ENCODE data around the gene ACAP1.
A peak's percentile ranks its signal among the peaks of the same experiment; 100 is the strongest.

Gene ACAP1, protein sequence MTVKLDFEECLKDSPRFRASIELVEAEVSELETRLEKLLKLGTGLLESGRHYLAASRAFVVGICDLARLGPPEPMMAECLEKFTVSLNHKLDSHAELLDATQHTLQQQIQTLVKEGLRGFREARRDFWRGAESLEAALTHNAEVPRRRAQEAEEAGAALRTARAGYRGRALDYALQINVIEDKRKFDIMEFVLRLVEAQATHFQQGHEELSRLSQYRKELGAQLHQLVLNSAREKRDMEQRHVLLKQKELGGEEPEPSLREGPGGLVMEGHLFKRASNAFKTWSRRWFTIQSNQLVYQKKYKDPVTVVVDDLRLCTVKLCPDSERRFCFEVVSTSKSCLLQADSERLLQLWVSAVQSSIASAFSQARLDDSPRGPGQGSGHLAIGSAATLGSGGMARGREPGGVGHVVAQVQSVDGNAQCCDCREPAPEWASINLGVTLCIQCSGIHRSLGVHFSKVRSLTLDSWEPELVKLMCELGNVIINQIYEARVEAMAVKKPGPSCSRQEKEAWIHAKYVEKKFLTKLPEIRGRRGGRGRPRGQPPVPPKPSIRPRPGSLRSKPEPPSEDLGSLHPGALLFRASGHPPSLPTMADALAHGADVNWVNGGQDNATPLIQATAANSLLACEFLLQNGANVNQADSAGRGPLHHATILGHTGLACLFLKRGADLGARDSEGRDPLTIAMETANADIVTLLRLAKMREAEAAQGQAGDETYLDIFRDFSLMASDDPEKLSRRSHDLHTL
- 438 reads per million, percentile 97 among the genes with 10 or more reads in this experiment for total RNA-seq

DNA sequence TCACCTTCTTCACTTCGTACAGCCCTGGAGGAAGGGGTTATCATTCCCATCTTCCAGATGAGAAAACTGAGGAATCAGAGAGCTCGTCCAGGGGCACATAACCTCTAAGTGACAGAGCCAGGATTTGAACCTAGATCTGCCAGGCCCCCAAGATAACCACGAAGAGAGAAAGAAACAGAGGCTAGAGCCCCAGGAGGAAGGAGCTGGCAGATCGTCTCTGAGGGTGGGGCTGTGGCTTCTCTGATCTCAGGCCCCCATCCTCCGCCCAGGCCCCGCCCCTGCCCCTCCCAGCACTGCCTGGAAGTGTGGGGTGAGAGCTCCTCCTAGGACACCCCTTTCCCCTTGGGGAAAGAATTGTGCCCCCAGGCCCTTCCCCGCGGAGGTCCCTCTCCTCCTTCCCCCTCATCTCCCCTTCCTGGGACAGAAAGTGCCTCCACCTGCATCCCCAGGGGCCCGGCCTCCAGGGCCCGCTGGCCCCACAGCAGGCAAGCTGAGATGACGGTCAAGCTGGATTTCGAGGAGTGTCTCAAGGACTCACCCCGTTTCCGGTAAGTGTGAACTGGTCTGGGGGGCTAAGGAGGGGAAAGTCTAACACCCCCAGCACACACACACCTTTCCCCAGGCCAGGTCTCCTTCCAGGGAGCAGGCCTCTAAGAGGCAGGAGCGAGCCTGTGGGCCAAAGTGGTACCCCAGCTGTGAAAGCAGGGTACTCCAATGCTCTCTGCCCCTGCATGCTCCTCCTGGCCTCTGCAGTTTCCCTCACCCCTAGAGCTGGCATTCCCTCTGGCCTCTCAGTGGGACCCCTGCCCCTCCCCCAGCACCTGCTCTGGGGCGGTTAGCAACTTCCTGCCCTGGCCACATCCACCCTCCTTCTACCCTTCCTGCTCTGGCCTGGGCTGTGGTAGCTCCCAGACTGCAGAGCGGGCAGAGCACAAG is at the start of gene ACAP1:
Gene ACAP1 (plus strand): TSS at position 290 of the 936 bp plus-strand sequence. CDS start 206 bp downstream, at position 496.
- DNase-seq = peak; percentile 77

DNA sequence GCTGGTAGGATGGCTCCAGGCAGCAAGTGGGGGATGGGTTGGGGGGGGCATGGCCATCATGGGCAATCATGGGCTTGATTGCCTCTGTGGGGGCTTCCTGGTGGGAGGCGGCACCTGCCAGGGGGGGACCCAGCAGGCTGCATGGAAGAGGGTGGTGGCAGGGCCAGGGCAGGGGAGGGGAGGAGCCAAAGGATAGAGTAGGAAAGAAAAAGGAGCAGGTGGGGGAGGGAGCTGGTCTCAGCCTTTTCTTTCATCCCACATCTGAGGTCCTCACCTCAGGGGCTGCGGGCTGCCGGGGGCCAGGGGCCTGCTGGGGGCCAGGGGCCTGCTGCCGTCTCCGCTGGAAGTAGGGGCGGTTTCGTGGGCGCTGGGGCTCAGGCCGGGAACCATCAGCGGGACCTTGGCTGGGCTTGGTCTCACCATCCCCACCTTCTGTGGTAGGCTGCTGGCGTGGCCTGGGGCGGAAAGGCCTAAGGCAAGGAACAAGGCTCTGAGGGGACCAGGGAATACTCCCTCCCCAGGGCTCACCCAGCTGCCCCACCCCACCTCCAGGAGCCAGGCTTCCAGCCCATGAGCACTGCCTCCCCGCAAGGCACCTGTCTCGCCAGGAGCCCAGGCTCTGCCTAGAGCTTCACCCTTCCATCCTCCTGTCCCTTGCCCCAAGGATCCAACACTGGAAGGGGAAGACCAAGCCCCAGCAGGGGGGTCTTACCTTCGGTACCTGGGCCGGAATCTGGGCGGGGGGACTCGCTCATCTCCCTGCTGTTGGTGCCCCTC is 46.9 kb upstream of the ACAP1 start:
- DNase-seq = no peak

DNA sequence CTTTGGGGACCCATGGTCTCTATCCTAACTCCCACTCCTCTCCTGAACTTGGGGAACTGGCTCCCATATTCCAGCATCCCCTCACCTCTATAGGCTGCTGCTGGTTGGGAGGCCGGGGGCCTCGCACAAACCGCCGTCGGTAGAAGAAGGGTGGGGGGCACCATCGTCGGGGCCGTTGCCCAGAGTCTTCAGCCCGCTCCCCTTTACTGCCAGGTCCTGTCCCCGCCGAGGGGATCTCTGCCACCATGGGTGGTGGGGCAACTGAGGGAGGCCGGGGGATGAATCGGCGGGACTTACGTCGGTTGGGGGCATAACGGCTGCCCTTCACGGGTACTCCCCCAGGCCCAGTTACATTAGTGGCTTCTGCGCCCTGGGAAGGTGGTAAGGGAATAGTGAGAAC is 46.2 kb upstream of the ACAP1 start:
- no peak for DNase-seq

DNA sequence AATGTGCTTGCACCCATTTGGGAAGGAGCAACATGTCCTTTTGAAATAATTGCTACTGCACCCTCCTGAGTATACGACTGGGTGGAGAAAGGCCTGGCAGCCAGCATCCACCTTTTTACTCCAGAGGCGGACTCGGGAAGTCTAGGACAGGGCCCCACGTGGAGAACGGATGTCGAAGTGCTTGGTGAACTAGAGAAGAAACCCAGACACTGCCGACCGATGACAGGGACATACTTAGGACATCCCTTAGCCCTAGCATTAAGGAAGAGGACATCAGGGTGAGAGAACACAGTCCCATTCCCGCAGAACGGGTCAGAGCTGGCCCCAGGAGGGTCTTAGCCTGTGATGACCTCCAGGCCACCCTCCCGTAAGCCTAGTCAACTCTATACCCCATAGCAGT is 45.6 kb upstream of the ACAP1 start:
- DNase-seq = no peak

DNA sequence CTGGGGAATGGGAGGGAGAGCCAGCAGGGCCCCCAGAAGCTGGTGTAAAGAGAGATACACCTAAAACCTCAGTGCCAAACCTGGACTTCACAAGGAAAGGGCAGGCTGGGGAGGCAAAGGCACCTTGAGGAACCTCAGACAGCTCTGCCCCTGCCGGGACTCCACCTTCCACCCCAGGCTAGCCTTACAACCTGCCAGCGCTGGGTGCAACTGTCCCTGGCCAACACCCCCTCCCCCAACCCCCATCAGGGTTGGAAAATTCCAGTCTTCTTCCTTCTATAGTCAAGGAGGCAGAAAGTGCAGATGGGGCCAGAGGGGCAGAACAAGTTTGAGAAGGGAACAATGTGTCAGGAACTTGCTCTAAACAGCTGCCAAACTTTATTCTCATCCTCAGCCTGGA is 44.1 kb upstream of the ACAP1 start:
- no peak for DNase-seq

DNA sequence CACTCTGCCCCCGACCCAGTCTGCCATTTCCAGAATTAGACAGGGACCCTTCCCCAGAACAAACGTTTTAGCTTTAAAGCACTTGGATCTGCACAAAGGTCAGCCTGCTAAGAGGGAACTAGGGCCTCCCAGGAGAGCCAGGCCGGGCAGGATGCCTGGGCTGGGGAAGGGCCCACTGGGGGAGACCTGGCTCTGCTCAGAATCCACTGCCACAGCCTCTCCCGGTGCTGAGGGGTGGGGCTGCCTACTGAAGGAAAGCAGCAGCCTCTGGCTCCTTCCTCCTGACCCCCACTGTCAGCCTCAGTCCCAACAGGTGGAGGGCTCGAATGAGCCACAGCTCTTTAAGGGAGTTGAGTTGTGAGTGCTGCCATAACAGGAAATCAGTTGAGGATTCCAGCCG is 43.6 kb upstream of the ACAP1 start:
- DNase-seq = no peak

DNA sequence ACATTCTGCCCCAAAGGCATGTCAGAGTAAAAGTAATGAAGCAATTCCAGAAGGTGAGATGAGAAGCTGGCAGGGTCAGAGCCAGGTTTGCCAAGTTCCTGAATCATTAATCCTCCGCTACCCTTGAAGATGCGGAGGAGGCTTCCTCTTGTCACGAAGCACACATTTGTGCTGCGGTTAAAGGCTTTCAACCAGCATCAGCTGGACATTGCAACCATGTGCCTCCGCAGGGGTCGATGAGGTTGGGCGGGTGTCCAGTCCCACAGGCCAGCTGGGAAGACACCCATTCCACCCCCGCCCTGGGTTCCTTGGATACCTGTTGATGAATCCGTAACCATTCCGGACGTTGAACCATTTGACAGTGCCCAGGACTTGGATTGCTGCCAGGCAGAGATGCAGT is 43.2 kb upstream of the ACAP1 start:
- no peak for DNase-seq

DNA sequence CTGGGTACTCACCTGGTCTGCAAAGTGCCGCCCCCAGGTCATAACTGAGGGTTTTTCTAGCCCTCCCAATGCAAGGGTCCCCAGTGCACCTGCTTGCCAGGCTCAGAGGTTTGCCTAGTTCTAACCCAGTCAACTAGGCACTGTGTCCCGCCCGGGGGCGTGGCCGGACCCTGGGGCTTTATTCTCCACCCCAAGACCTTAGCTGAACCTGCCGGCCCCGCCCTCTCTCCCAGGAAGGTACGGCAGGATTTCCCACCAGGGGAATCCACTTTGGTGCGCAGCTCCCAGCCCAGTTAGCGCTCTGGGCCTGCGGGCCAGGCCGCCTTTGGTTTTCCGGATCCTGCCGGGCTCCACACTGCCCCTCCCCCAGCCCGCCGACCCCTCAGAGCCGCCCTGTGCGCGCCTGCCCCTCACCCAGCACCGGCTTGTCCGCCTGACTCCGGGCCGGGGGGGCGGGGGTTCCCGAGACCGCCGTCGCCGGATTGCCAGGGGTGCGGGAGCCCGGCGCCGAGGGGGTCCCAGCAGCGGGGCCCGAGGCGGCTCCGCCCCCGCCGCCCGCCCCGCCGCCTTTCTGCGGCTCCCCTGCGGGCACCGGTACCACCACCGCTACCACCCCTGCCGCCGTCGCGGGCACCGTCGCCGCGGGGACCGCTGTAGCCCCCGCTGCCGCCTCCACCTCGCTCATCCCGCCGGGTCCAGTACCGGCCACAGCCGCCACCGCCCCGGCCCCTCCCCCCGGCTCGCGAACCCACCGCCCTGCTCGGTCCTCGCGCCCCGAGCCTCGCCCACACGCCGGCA is 42.3 kb upstream of the ACAP1 start:
- no peak for DNase-seq

DNA sequence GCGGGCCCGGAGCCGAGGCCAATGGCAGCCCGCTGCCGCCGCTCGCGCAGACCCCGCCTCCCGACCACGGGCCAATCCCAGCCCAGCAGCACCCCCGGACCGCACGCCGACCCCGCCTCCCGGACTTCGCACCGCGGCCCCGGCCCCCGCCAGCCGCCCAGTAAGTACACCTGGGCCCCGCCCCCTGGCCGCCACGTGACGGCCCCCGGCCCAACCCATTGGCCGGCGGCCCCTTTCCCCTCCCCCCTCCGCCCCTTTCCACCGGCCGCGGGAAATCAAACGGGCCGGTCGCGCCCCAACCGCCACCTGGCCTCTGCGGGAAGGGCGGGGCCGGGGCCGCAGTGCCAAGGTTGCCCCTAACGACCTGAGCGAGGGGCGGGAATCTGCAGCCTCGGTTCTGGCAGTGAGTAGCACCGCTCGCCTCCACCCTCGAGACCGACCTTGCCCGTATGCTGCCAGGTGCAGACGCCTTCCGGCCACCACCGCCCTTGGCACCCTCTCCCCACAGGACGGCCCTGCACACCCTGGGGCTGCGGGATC is 41.6 kb upstream of the ACAP1 start, which contains the start of gene YBX2:
Gene YBX2 (minus strand): TSS at position 26 of the 540 bp plus-strand sequence. CDS start 139 bp downstream, outside the sequence.
- DNase-seq = peak; percentile 65

DNA sequence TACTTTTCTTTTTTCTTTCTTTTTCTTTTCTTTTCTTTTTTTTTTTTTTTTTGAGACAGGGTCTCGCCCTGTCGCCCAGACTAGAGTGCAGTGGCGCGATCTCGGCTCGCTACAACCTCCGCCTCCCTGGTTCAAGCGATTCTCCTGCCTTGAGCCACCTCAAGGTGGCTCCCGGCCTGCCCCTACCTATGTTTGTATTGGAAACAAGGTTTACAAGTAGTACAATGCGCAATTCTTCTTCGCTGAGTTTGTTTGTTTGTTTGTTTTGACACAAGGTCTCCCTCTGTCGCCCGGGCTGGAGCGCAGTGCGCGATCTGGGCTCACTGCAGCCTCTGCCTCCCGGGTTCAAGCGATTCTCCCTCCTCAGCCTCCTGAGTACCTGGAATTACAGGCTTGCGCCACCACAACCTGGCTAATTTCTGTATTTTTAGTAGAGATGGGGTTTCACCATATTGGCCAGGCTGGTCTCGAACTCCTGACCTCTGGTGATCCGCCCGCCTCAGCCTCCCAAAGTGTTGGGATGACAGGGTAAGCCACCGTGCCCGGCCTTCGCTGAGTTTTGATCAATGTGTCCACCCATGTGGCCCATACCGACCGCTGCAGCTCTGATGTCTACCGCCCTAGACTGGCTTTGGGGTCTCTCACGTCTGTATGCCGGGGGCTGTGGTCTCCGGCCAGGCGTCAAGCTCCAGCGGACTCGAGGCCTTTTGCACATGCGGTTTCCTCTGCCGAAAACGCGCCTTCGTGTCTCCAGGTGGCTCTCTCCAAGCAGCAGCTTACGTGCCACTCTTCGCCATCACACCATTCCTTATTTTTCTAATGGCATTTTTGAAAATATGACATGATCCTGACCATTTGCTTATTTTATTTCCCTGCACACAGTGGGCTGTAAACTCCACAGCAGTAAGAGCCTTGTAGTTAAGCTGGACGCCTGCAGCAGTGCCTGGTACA is 40.8 kb upstream of the ACAP1 start:
- DNase-seq = no peak

DNA sequence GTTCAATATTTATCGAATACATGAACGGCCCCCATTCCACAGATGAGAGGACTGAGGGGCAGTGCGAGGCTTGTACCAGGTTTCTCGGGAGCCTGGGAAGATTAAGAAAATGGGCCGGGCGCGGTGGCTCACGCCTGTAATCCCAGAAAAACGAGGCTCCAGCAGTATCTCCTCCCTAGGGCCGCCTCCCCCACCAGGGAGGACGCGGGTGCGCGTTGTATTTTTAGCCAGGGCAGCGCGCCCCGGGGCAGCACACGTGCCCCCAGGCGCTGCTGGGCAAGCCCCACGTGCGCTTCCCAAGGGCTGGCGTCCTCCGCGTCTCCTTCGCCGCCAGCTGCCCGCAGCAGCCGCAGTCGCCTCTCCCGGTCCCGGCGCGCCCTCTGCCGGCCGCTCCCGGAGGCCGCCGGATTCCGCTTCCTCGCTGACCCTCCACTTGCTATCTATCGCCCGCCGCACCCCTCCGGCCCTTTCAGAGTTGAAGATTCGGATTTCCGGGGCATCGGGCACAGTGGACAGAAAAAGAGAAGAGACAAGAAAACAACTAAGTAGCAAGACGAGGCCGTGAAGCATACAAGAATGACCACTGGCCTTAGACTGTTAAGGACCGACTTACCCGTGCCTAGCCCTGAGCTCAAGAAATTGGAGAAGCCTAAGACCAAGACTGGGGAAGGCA is 40.0 kb upstream of the ACAP1 start:
- DNase-seq = peak; percentile 61

DNA sequence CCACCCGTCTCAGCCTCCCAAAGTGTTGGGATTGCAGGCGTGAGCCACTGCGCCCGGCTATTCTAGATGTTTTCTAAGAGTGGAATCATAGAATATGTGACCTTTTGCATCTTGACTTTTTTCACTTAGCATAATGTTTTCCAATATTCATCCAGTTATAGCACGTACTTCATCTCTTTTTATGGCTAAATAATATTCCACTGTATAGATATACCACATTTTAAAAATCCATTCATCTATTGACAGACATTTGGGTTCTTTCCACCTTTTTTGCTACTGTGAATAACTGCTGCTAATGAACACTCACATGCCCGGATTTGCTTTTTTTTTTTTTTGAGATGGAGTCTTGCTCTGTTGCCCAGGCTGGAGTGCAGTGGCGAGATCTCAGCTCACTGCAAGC is 32.1 kb upstream of the ACAP1 start:
- DNase-seq = no peak

DNA sequence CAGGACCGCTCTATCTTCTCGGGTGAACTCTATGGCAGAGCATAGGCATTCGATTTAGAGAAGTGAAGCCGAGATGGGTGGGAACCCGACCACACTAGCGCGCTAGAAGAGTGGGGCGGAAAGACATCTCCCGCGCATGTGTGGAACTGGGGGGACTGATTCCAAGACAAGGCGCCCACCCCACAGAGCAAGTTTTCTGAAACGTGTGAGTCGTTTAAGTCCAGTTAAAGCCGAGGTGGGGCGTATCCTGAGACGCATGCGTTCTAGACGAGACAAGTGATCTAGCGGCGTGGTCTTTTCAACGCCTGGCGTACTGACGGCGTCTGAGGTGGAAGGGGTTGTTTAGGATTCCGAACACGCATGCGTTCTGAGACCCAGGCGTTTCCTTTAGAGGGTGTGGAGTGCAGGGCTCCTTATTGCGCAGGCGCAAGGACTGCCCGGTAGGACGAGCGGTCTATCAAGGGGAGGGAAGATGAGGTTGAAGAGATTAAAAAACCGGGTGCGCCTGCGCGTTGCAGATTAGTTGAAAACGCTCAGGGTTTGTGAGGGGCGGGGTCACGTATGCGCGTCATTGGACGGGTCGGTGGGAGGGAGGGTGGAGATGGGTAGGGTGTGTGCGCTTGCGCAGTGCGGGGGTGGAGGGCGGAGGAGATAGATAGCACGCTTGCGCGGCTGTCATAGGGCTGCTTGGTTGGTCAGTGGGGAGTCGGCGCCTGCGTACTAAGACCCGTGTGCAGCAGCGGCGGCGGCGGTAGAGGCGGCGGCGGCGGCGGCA is 29.2 kb upstream of the ACAP1 start, which contains the start of gene EIF5A:
Gene EIF5A (plus strand): TSS at position 718 of the 775 bp plus-strand sequence. CDS start 2,008 bp downstream, outside the sequence.
- DNase-seq = peak; percentile 100

DNA sequence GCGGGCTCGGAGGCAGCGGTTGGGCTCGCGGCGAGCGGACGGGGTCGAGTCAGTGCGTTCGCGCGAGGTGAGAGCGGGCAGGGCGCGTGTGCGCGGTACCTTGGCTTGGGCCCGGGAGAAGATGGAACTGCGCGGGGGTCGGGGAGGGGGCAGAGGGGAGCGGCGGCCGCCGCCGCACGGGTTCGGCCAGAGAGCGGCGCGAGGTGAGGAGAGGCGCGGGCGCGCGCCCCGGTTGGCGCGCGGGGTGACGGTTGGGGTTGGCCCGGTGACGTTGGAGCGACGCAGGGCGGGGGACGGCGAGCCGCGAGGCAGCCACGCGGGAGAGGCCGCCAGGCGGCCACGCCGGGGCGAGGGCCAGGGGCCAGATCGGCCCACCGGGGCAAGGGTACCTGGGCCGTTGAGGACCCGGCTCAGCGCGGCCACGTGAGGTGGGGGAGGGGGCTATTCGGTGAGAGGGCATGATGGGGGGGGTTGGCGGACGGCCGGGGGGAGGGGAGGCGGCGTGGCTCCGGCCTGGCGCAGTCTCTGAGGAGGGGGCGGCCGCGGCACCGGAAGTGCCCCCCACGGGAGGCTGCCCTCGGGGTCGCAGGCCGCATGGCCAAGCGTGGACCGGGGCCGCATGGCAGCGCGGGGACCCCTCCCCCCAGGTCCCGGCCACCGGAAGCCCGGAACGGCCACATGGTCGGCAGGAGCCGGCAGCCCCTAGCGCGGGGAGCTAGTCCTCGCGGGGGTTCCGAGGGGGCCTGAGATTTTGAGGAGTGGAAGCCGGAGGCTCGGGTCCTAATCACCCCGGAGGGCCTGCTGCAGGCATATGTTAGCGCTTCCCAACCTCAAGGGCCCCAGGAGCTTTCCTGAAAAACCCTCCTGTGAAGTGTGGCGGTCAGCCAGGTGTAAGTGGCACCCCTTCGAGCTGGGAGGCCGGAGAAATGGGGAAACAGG is 28.4 kb upstream of the ACAP1 start:
- peak; percentile 48 for DNase-seq

DNA sequence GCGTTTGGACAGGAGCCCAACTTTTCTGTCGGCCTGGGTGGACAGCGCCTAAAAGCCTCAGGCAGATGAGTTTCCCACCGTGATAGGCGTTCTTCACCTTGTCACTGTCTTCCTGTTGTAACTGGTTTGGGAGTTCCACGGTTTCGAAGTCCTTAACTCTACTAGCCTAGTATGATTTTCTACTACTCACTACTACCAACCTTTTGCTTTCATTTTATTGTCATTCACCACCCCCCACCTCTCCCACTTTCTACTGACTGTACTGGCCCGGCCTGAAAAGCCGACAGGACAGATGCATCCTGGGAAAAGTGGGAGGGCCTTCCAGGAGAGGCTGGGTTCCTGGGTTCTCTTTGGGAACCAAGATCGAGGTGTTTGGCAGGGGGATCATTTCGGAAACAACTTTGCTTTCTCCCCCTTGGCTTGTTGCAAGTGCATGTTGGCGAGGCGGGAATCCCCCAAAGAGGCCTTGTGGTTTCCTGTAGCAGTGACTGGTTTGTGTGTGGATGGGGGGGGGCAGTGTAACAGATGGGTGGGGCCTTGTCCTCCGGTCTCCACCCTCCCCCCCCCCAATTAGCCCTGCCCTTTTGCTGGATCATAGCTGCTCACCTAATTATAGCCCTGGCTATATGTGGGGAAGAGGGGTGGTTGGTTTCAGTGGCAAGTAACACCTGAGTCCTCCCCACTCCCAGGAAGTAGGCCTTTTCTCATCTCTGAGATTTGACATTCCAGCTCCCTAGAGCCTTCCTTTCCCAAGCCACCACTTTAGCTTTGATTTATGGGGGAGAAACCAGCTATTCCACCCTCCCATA is 27.5 kb upstream of the ACAP1 start:
- DNase-seq = peak; percentile 84

DNA sequence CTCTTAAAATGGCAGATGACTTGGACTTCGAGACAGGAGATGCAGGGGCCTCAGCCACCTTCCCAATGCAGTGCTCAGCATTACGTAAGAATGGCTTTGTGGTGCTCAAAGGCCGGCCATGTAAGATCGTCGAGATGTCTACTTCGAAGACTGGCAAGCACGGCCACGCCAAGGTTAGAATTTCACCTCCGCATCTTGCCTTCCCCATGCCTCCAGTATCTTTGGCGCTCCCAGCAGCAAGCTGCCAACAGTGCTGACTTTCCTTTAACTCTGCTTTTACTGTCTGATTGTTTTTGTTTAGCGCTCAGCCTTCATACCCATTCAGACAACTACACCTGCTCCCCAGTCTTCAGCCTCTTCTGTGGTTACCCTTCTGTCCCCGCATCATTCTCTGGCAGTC is 26.7 kb upstream of the ACAP1 start:
- DNase-seq = no peak

Measured in effector CD4-positive, alpha-beta T cell (primary cell).